BLaER1 treated with 17β-estradiol and CSF1 and Interleukin-3, amounts not matched to agents 10 nM and 100 nM (cell line): ENCODE measurements around the gene STYXL1.
A peak's percentile ranks its signal among the peaks of the same experiment; 100 is the strongest.

Experiments used
- H3K27ac ChIP-seq, 11 experiments: shearing (Covaris generic); formaldehyde crosslinking; 2 replicates each; pipeline ENCODE4 v1.8.1; 2022
- H3K27me3 ChIP-seq, 11 experiments: shearing (Covaris generic); formaldehyde crosslinking; 2 replicates each; pipeline ENCODE4 v1.8.1; 2022
- H3K36me3 ChIP-seq, 11 experiments: shearing (Covaris generic); formaldehyde crosslinking; 2 replicates each; pipeline ENCODE4 v1.8.1; 2022
- H3K4me1 ChIP-seq, 10 experiments: shearing (Covaris generic); formaldehyde crosslinking; 2 replicates each; pipeline ENCODE4 v1.8.1; 2022
- H3K4me2 ChIP-seq, 11 experiments: shearing (Covaris generic); formaldehyde crosslinking; 2 replicates each; pipeline ENCODE4 v1.8.1; 2022
- H3K4me3 ChIP-seq, 10 experiments: shearing (Covaris generic); formaldehyde crosslinking; 2 replicates each; pipeline ENCODE4 v1.8.1; 2022
- H3K9ac ChIP-seq, 11 experiments: shearing (Covaris generic); formaldehyde crosslinking; 2 replicates each; pipeline ENCODE4 v1.8.1; 2022
- H3K9me3 ChIP-seq, 11 experiments: shearing (Covaris generic); formaldehyde crosslinking; replicated peaks in 1 of 11; 2 replicates each; pipeline ENCODE4 v1.8.1; 2022
- H4K20me1 ChIP-seq, 11 experiments: shearing (Covaris generic); formaldehyde crosslinking; 2 replicates each; pipeline ENCODE4 v1.8.1; 2022
- Cebpa-rat ChIP-seq, 11 experiments: shearing (Covaris generic); IDR thresholded peaks; 2 replicates each; pipeline ENCODE4 v1.8.1; 2022

Gene STYXL1

GRCh38 chr7:75995052-75995471, 52.7 kb downstream of the STYXL1 start:
- Histone ChIP-seq H3K4me3 (peak overlapping the region in 9 of 10 experiments; percentile 69 to 93 (median 84); a peak in 15 of 20 replicates), H3K27me3 (no peaks in the 10 kb centered on the region), H3K27ac (peak overlapping the region in 3 of 11 experiments; percentile 1 to 40 (median 36); a peak in 4 of 22 replicates), H3K4me1 (peaks cover 21 to 48% (median 29%) of the 10 kb centered on the region in 10 experiments), H3K9me3 (peaks cover 0 to 12% (median 6%) of the 10 kb centered on the region in 11 experiments; a peak in 12 of 22 replicates), H3K9ac (peak overlapping the region; percentile 6 to 86 (median 73); a peak in 14 of 22 replicates), H3K4me2 (peak overlapping the region; percentile 98 to 100 (median 100)), H3K36me3 (peaks cover 22 to 51% (median 33%) of the 10 kb centered on the region in 11 experiments), H4K20me1 (peaks cover 0 to 28% (median 4%) of the 10 kb centered on the region in 11 experiments; a peak in 8 of 22 replicates)
- TF ChIP-seq Cebpa-rat (IDR thresholded peaks at IDR 0.05) = no peak

GRCh38 chr7:75994388-75995051, 53.3 kb downstream of the STYXL1 start, which contains the start of gene TMEM120A:
Gene TMEM120A (minus strand): TSS chr7:75994595. CDS start chr7:75994570, 25 bp downstream.
- Histone ChIP-seq H3K4me2 (peak within 1 kb of the TSS; percentile 98 to 100 (median 100)), H3K9me3 (peaks cover 0 to 12% (median 6%) of the 10 kb centered on the region in 11 experiments; a peak in 12 of 22 replicates), H3K4me1 (peaks cover 21 to 48% (median 32%) of the 10 kb centered on the region in 10 experiments), H3K4me3 (peak within 1 kb of the TSS; percentile 69 to 93 (median 84)), H4K20me1 (peaks cover 0 to 34% (median 7%) of the 10 kb centered on the region in 11 experiments; a peak in 9 of 22 replicates), H3K9ac (peak within 1 kb of the TSS; percentile 73 to 90 (median 83)), H3K36me3 (peaks cover 21 to 46% (median 31%) of the 10 kb centered on the region in 11 experiments), H3K27me3 (no peaks in the 10 kb centered on the region), H3K27ac (peak within 1 kb of the TSS; percentile 60 to 82 (median 75))
- TF ChIP-seq Cebpa-rat (IDR thresholded peaks at IDR 0.05) = no peak

GRCh38 chr7:75993689-75994387, 54.0 kb downstream of the STYXL1 start:
- H4K20me1 ChIP-seq = peaks cover 0 to 38% (median 7%) of the 10 kb centered on the region in 11 experiments; a peak in 9 of 22 replicates
- H3K9ac ChIP-seq = peak overlapping the region; percentile 73 to 90 (median 83)
- H3K4me1 ChIP-seq = peaks cover 21 to 48% (median 34%) of the 10 kb centered on the region in 10 experiments
- H3K36me3 ChIP-seq = peaks cover 21 to 39% (median 28%) of the 10 kb centered on the region in 11 experiments
- peaks cover 0 to 12% (median 6%) of the 10 kb centered on the region in 11 experiments; a peak in 12 of 22 replicates for H3K9me3 ChIP-seq
- H3K4me2 ChIP-seq = peak overlapping the region; percentile 98 to 100 (median 100)
- H3K4me3 ChIP-seq = peak overlapping the region; percentile 69 to 93 (median 84)
- TF ChIP-seq Cebpa-rat (IDR thresholded peaks at IDR 0.05) = no peak
- H3K27ac ChIP-seq = peak overlapping the region; percentile 60 to 82 (median 75)
- no peaks in the 10 kb centered on the region for H3K27me3 ChIP-seq

GRCh38 chr7:75992083-75992755, 55.6 kb downstream of the STYXL1 start:
- peak overlapping the region in 1 of 11 experiments; percentile 4; a peak in 1 of 22 replicates for H3K9ac ChIP-seq
- H3K36me3 ChIP-seq = peaks cover 14 to 39% (median 26%) of the 10 kb centered on the region in 11 experiments
- no peak overlapping the region for H3K4me3 ChIP-seq
- H3K27me3 ChIP-seq = no peaks in the 10 kb centered on the region
- no peak overlapping the region for H3K27ac ChIP-seq
- no peak for TF ChIP-seq Cebpa-rat (IDR thresholded peaks at IDR 0.05)
- peaks cover 0 to 48% (median 7%) of the 10 kb centered on the region in 11 experiments; a peak in 10 of 22 replicates for H4K20me1 ChIP-seq
- peak overlapping the region in 1 of 11 experiments; percentile 99; a peak in 1 of 22 replicates for H3K4me2 ChIP-seq
- H3K9me3 ChIP-seq = no peaks in the 10 kb centered on the region
- H3K4me1 ChIP-seq = peaks cover 17 to 35% (median 28%) of the 10 kb centered on the region in 10 experiments

DNA sequence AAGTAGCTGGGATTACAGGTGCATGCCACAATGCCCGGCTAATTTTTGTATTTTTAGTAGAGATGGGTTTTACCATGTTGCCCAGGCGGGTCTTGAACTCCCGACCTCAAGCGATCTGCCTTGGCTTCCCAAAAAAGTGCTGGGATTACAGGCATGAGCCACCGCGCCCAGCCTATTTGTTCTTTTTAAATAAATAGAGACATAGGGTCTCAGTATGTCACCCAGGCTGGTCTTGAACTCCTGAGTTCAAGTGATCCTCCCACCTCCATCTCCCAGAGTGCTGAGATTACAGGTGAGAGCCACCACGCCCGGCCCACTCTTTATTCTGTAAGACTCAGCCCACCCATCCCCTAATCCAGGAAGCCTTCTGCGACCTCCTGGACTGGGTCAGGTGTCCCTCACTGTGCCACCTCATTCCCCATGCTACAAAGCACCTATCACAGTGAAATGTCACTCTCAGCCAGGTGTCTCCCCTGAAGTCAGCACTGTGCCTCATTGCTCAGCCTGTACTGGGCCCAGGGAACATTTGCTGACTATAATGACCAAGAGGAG, 56.2 kb downstream of the STYXL1 start:
- Histone ChIP-seq H3K4me2 (no peak overlapping the region), H3K36me3 (peaks cover 18 to 40% (median 29%) of the 10 kb centered on the region in 11 experiments), H3K9me3 (no peaks in the 10 kb centered on the region), H4K20me1 (peaks cover 0 to 54% (median 12%) of the 10 kb centered on the region in 11 experiments; a peak in 11 of 22 replicates), H3K27me3 (no peaks in the 10 kb centered on the region), H3K27ac (no peak overlapping the region), H3K4me3 (no peak overlapping the region), H3K4me1 (peaks cover 11 to 29% (median 22%) of the 10 kb centered on the region in 10 experiments), H3K9ac (peak overlapping the region in 1 of 11 experiments; percentile 4; a peak in 1 of 22 replicates)
- TF ChIP-seq Cebpa-rat (IDR thresholded peaks at IDR 0.05) = no peak

DNA sequence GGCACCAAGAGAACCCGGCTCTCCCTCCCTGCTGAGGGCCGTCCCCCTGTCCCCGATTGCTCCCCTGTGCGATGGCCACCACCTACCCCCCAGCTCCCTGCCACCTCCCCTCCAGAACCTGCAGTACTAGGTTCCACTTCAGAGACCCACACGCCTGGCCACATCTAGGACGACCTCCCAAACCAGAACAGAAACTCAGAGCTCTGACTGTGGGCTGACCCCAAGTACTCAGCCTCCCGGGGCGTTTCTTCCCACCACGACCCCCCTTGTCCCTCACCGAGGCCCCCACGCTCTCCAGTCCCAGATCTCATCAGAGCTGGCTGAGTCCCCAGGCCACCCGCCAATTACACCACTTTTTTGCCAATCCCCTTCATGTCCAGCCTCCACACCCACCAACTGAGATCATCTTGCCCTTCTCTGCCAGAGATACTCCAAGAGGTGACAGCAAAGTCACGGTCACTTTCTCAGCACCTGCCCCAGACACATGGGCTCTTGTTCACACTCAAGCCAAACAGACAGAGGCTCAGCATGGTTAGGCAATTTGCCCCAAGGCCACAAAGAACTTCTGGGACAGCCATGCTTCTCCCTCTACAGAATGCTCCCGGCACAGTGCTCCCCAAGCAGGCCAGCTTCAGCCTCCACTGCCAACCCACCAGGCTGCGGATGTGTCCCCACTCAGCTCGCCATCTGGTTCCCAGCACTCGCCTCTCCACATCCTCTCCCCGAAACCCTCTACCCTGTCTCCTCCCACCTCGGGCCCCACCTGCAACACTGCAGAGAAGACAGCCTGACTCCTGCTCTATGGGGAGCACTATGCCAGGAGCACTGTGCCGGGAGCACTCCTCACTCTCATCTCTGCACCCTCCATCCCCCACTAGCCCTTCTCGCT, 58.1 kb downstream of the STYXL1 start:
- H3K4me1 ChIP-seq = peaks cover 6 to 24% (median 11%) of the 10 kb centered on the region in 10 experiments; a peak in 19 of 20 replicates
- 0 out of 22 replicates have a peak overlapping the region, but pooled peaks of 1 of the 11 experiments have one; percentile 42 for H3K9ac ChIP-seq
- no peaks in the 10 kb centered on the region for H3K9me3 ChIP-seq
- H3K4me2 ChIP-seq = peak overlapping the region in 1 of 11 experiments; percentile 1; a peak in 1 of 22 replicates
- TF ChIP-seq Cebpa-rat (IDR thresholded peaks at IDR 0.05) = no peak
- H3K27ac ChIP-seq = no peak overlapping the region
- peaks cover 0 to 73% (median 16%) of the 10 kb centered on the region in 11 experiments; a peak in 13 of 22 replicates for H4K20me1 ChIP-seq
- no peaks in the 10 kb centered on the region for H3K27me3 ChIP-seq
- H3K36me3 ChIP-seq = peaks cover 27 to 45% (median 34%) of the 10 kb centered on the region in 11 experiments
- no peak overlapping the region for H3K4me3 ChIP-seq
